Stimulated activated CD8-positive, alpha-beta memory T cell treated with anti-CD3 and anti-CD28 coated beads, Interleukin-7, amount 100 ng/mL, for 4 hours (primary cell): ENCODE results near the gene BMP3.
"Not testable (repeated sequence)": the region's sequence is repeated elsewhere in the genome, so short reads cannot be mapped to it uniquely, and the experiment has no call there.

ENCODE experiments used
- DNase-seq, 2 donors: peaks; one replicate each; pipeline ENCODE4 v3.0.0-alpha.2; 2020; ENCODE audit warnings: low read depth in 2 of 2

Gene BMP3, protein sequence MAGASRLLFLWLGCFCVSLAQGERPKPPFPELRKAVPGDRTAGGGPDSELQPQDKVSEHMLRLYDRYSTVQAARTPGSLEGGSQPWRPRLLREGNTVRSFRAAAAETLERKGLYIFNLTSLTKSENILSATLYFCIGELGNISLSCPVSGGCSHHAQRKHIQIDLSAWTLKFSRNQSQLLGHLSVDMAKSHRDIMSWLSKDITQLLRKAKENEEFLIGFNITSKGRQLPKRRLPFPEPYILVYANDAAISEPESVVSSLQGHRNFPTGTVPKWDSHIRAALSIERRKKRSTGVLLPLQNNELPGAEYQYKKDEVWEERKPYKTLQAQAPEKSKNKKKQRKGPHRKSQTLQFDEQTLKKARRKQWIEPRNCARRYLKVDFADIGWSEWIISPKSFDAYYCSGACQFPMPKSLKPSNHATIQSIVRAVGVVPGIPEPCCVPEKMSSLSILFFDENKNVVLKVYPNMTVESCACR

DNA sequence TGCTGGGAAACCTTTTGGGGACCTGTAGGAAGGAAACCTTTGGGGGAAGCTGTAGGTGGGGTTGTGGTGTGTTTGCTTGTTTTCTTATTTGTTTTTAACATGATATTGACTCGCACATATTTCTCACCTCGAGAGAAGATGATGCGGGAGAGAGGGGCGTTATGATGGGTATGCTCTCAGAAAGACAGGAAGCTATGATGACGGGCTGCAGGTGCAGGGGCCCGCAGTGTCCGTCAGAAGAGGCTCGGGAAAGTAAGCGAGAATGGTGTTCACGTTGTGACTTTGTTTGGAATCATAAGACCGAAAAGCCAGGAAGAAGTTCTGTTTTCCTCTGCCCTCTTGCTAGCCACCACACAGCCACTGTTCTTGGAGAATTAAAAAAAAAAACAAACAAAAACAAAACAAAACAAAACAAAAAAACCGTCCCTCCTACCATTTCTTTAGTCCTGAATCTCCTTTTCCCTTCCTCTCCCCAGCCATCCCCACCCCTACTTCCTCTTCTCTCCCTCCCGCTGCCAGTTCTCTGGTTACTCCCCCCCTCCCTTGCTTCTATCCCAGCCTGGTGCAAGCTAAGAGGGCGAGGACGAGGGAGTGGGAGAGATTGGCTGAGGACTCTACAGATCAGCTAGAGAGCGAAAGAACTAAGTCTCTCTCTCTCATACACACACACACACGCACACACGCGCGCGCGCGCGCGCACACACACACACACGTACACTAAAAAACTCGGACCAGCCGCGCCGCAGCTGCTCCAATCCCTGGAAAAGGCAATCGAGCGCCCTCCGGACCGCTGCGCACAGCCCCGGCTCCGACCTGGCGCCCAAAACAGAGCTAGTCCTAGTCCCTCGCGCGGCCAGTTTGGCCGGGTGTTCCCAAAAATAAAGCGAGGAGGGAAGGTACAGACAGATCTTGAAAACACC is at the start of gene BMP3:
TSS of gene BMP3 (plus strand) at position 648 of the 920 bp plus-strand sequence. CDS start 577 bp downstream, outside the sequence.
- no peak for DNase-seq

DNA sequence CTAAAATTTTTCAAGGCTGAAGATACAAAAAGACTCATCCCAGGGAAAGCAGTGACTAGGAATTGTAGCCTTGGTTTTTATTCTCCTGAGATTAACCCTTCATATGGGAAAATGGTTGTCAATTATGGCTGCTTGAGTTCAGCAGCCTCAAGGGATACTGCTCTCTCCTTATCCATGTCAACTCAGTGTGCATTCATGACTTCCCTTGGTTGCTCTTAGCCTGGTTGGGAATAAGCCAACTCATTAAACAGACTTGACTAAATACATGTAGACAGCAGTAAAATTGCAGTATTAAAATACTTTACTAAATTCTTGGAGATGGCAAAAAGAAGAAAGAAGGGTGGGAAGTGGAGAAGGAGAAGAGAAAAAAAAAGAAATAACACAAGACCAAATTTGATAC is 44.5 kb upstream of the BMP3 start:
- no peak for DNase-seq

DNA sequence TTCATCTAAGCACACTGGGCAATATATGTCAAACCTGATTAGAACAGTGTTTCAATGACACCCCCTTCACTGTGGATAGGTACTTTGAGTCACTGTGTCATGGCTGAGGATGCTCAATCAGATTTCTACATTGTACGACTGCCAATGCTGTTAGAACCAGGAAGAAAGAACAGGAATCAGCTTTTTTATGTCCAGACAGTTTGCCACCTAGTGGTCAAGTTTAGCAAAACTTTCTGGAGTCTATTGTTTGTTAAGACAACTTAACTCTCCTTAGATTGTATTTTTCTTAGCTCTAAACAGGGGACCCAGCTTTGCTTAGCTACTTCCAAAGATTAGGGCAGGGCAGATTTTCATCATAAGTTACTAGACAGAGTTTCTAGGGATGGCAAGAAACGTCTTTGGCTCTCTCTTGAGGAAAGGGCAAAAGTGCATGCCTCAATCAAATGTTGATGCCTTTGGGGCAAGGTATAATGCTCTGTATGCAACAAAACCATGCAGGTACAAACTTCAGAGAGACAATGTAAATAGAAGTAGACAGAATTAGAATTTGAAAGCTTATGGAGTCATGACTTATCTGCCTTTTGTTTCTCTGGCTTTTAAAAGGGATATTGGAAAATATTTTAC is 40.5 kb upstream of the BMP3 start:
- no peak for DNase-seq

DNA sequence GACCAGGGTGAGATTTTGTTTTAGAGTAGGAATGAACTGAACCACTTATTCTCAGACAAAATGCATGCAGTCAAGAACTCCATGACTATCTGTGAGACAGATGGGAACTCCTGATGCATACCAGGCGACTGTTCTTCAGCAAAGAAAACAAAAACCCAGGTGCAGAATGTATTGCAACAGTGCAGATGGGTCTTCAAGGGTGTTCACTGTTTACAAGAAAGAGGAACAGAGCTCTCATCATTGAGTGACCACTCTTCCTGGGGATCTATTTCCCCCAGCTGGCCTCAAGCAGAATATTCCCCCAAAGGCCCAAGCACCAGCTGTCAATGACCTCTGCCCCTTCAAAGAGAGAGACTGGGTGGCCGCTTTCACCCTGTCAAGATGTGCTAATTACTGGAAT is 39.7 kb upstream of the BMP3 start:
- no peak for DNase-seq

DNA sequence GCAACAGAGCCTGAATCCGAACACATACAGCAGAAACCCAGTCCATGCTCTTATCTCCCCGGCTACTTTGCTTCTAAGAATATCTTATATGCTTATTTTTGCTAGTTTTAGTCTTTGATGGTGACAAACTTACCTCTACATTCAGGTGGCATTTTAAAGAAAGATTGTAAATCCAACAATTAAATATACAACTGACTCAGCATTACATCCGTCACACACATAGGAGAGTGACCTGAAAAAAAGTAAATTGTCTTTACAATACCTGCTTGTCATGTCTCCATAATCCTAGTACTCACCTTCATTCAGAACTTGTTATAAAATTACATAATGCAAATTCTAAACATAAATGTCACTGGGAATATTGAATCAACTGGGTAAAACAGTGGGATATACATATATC is 30.6 kb upstream of the BMP3 start:
- no peak for DNase-seq

DNA sequence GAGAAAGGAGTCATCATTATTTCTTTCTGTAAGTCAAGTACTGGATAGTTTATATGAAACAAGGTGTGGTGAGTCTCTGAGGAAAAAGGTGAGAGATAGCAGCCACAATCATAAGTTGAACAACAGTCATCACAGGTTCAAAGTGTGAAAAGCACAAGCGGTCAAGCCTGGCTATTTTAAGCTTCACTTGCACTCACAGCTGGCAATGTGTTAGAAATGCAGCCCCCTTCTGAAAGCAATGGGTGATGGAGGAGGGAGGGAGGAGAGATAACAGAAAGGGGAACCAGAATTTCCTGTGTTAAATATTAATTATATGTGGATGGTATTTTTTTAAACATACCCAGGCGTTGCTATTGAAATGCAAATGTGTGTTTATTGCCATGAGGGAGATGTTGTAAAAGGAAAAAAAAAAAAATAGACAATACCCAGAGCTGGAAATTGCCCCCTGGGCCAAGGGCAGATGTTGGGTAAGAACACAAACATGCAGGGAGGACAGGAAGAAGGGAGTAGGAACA is 26.9 kb upstream of the BMP3 start:
- peak in 1 of 2 donors; percentile 10 for DNase-seq

DNA sequence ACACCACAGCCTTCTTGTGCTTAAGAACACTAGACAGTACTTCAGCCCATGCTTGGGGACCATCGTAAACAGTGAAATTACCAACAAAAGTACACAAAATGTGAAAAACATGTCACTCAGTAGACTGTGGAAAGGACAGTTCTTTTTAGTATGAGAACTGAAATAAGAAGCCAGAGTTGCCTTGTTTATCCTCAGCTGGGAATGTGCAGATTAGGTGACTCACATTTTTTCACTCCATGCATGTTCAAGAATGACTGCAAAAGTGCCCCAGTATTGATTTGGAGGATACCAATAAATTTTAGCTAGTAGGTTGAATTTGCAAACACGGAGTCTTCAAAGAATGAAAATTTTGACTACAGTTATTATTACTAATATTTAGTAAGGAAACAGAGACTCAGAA is 23.1 kb upstream of the BMP3 start:
- DNase-seq: no peak

DNA sequence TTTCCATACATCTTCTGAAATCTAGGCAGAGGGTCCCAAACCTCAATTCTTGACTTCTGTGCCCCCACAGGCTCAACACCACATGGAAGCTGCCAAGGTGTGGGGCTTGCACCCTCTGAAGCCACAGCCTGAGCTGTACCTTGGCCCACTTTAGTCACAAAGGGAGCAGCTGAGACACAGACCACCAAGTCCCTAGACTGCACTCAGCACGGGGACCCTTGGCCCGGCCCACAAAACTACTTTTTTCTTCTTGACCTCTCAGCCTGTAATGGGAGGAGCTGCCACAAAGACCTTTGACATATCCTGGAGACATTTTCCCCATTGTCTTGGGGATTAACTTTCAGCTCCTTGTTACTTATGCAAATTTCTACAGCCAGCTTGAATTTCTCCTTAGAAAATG is 13.9 kb upstream of the BMP3 start:
- not testable (repeated sequence) for DNase-seq

DNA sequence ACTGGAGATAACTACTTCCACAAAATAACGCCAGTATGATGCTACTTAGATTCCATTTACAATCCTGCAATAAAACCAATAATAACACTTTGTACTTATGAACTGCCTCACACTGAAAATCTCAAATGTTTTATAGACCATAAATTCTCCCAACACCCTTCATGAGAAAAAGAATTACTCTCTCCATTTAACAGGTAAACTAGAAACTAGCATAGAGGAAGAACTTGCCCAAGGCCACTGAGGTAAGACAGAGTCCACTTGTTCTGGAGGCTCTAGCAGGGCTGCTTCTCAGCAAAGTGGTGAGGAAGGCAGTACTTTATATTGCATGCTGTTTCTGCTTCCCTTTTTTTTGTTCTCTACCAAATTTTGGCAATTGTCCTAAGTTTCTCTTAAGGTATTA is 11.5 kb upstream of the BMP3 start:
- DNase-seq: no peak

DNA sequence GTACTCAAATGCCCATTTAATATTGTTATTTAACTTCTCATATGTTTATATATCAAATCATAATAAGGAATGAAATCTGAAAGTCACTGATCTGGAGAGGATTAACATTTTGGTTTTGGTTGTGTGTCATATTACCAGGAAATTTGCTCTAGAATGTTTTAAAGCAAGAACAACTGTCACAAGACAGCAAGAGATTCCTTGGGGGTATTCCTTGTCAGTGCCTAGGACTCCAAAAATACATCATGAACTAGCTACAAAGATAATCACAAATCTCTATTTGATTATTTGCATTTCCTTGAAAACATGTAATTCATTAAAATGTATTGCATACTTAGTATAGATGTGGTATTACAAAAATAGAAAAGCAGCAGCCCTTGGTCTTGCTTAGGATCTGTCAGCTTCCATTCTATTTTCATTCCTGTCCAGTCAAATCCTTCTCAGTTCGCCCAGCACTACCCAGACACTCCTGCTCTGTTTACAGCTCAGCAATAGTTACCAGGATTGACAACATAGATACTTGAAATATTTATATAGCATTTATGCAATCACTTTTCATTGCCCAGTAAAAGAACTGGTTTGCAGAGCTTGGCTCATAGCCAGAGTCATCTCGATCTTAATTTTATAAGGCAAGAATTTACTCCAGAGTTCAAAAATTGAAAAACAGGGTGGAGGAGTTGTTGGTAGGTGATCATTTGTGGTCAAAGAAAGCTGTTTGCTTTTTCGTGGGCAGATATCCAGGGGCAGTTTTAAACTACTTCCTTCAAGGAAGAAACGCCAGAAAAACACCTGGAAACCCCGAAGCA is 9.2 kb upstream of the BMP3 start:
- no peak for DNase-seq

DNA sequence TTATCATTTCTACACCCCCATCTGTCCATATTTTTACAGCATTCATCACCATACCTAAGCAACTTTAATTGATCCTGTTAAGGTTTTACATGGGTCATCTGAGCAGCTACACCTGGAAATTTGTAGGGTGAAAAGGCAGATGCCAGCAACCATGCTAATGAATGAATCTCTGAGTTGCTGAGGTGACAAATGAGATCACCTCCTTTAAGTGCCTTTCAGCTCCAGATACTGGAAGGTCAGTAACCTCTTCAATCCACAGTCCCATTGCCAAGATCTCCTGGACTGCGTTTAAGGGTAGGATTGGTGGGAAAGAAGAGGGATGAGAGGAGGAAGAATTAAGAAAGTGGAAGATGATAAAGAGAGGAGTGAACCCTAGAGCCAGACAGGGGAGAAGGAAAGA is 8.5 kb upstream of the BMP3 start:
- no peak for DNase-seq

DNA sequence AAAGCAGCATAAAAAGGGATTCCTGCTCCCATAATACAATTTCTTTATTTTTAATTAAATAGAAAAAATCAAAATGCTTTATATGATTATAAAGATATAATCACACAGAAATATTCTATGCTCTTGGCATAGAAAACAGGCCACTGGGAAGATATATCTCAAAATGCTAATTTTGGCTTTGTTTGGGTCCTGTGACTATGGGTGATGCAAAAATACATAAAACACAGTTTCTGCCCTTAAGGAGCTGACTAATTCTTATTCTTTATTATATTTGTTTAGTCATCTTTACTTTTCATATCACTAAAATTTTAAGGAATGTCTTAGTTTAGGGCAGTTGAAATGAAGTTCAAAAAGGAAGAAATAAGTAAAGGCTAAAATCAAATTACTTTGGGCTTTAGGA is 7.0 kb upstream of the BMP3 start:
- no peak for DNase-seq

DNA sequence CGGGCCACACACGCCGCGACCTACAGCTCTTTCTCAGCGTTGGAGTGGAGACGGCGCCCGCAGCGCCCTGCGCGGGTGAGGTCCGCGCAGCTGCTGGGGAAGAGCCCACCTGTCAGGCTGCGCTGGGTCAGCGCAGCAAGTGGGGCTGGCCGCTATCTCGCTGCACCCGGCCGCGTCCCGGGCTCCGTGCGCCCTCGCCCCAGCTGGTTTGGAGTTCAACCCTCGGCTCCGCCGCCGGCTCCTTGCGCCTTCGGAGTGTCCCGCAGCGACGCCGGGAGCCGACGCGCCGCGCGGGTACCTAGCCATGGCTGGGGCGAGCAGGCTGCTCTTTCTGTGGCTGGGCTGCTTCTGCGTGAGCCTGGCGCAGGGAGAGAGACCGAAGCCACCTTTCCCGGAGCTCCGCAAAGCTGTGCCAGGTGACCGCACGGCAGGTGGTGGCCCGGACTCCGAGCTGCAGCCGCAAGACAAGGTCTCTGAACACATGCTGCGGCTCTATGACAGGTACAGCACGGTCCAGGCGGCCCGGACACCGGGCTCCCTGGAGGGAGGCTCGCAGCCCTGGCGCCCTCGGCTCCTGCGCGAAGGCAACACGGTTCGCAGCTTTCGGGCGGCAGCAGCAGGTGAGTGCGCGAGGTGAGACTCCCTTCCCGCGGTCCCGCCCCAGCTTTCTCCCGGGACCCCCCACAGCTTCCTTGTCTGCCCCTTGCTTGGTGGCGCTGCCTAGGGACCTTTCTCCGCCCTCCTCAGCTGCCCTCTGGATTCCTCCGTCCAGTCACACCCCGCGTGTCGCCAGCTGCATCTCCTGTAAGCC is 678 bp downstream of the BMP3 start:
- DNase-seq: no peak

DNA sequence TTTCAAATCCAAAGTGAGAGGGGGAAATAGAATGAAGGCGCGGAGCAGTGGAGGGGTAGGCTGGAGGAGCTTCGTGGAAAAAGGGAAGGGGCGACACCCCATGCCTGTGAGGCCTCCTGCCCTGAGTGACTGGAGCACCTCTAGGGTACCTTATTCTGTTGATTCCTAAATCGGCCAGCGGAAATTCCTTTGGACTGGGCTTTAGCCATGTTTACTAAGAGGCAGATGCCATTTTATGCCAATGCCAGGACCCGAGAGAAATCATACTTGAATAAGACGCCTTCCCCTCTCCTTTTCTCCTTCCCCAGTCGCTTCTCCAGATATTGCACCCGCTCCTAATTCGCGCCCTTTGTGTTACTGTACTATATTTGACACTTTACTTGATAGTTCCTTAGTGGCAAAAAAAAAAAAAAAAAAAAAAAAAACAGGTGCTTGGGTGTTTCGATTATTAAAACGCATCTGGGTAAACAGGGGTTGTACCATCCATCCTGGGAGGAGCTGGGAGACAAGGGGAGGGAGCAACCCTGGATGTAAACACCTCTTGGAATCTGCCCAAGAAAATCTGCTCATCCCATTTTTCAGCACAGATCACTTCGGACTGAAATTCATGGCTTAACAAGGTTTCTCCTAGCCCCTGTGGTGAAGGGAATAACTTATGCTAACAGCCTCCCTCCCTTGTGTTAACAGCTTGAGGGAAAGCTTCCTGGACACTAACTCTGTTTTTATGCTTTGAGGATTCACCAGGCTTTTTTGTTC is 1.5 kb downstream of the BMP3 start:
- no peak for DNase-seq

DNA sequence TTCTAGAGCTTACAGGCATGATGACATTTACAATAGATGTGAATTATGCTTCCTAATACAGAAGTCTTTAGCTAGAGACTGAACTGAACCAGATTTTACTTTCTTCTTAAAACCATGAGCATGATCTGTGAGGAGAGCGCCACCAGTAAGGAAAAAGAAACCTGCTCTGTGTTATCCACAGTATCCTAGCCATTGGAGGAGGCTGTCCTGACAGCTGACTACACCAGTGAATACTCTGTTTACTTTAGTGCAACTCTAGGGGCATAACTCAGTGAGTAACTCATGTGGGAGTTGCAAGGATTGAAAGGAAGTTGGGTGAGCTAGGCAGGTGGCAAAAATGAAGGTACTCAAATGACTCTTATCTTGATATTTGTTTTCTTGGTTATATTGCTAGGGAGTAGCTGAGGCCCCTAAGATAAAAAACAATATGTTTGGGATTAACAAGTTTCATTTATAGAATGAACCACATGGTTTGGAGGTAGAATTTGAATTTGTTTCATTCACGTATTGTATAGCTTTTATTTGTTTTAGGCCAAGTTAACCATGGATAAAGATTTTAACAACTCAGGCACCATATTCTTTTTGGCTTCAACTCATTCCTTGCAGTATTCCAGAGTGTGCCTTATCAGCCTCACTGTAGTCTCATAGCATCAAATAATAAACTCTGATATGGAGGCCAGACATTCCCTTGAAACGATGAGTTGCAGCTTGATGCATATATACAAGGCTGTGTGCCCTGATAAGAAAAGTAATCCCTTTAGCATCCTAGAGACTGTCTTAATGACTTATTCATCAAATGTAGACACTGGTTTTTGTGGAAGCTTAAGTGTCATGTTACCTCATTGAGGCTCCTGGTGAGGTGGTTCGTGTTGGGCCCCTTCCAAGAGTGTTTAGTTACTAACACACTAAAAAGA is 2.5 kb downstream of the BMP3 start:
- no peak for DNase-seq

DNA sequence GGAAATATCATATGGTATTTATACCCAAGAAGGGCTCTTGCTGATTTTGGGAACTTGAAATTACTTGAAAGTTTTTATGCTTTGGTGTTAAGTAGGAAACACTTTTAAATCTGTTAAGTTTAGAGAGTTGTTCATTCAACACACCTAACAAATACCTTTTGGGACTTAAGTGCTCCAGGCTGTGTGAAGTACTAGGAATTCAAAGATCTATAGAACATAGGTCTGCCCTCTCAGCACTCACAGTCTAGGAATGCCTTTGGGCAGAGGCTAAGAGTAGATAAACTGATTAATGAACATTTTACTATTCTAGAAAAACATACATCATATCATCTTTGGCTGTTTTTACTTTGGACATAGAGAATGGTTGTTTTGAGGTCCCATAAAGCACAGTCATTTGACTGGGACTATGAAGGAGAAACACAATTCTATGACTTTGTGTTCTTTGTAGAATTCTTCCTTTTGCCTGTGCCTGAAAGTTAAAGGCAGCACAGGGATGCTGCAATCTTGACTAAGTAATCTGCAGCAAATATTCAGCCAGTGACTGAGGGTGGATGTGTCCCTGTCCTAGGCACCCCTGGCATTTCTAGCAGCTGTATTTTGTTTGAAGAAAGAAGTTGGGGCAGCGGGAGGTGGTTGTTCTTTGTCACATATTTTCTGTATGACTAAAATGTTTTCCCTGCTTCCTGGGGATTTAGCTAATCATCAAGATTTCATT is 8.3 kb downstream of the BMP3 start:
- DNase-seq: no peak

DNA sequence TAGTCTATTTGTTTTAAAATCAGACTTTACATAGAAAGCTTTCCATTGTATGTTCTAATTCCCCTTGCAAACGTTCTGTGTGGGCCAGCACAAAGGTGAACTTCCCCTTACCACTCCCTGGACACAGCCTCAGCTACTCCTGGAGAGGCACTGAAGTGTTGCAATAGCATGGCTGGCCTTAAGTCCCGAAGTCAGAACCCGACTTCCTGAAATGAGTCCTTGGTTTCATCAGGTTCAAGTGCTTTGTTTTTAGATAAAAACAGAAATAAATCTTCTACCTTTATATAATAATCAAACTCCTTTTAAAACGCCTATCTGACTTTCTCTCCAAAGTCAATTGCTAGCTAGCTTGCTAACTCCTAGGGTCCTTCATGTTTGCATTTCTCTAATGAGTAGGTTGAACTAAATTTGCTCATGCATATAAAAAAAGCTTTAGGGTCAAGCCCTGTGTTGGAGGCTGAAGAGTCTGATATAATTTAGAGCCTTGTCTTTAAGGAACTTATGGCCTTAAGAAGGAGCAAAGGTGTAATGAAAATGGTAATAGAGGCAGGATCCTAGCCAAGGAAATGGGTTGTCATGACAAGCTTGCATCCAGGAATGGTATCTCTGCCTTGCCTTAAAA is 9.0 kb downstream of the BMP3 start:
- DNase-seq: no peak
